IMR-90 (cell line): Measurements from ENCODE around the gene ZC3H8. TPM values are rescaled to one million over a fixed set of nuclear protein-coding genes. Genes with fewer than 3 reads are reported as not detected.

Experiments used
- ATAC-seq: fragments of 200-7000 bp; cut with Tn5 transposase; 2 replicates; pipeline ENCODE4 v1.9.1; 2020; ENCODE audit warnings: low read depth, mild to moderate bottlenecking, moderate library complexity
- BruUV-seq: library from RNA; stranded (reverse); fragments of 400-500 nt; replicated peaks from 2 replicates; lab custom pipeline; 2021; lab: Mats Ljungman, UMichigan
- CTCF ChIA-PET: fragments of 300-600 bp; formaldehyde crosslinking; extraction: SDS; loops from one replicate; lab custom pipeline; 2021; ENCODE audit warnings: antibody characterized with exemption; lab: Yijun Ruan, JAX
- POLR2A ChIA-PET: fragments of 300-600 bp; sonication (Branson Sonifier 250); formaldehyde crosslinking; loops from one replicate; lab custom pipeline; 2022; ENCODE audit warnings: antibody characterized with exemption; ENCODE audit not compliant: unreplicated experiment; lab: Charles Lee
- DNase-seq: peaks from one replicate; pipeline ENCODE4 v3.0.0; 2013
- H2AFZ ChIP-seq: replicated peaks from 2 replicates; pipeline ENCODE3; 2013; ENCODE audit warnings: low read length, mild to moderate bottlenecking; ENCODE audit not compliant: poor library complexity
- H2AK5ac ChIP-seq: 2 replicates; pipeline ENCODE4 v1.6.1; 2013; ENCODE audit warnings: low read depth, low read length, inconsistent platforms
- H2AK9ac ChIP-seq: replicated peaks from 2 replicates; pipeline ENCODE3; 2013; ENCODE audit warnings: mild to moderate bottlenecking, low read depth, low read length, moderate library complexity; ENCODE audit not compliant: poor library complexity
- H2BK120ac ChIP-seq: 2 replicates; pipeline ENCODE4 v1.6.1; 2013; ENCODE audit warnings: low read depth, low read length, inconsistent platforms
- H2BK15ac ChIP-seq: 3 replicates; pipeline ENCODE4 v1.6.1; 2013; ENCODE audit warnings: low read depth, low read length, inconsistent platforms
- H2BK20ac ChIP-seq: 2 replicates; pipeline ENCODE4 v1.6.1; 2013; ENCODE audit warnings: low read depth, mild to moderate bottlenecking, inconsistent platforms, low read length, moderate library complexity
- H2BK5ac ChIP-seq: 2 replicates; pipeline ENCODE4 v1.6.1; 2013; ENCODE audit warnings: mild to moderate bottlenecking, low read depth, low read length, inconsistent platforms; ENCODE audit not compliant: poor library complexity, severe bottlenecking
- H3K14ac ChIP-seq: replicated peaks from 2 replicates; pipeline ENCODE4 v1.6.1; 2013; ENCODE audit warnings: low read depth, low read length, inconsistent platforms
- H3K18ac ChIP-seq: 2 replicates; pipeline ENCODE4 v1.6.1; 2013; ENCODE audit warnings: low read depth, low read length, control low read depth
- H3K23ac ChIP-seq: 2 replicates; pipeline ENCODE4 v1.6.1; 2013; ENCODE audit warnings: low read depth, low read length, inconsistent platforms
- H3K27ac ChIP-seq: 2 replicates; pipeline ENCODE4 v1.5.1; 2013; ENCODE audit warnings: mild to moderate bottlenecking, control low read depth, low read length; ENCODE audit not compliant: insufficient read depth
- H3K27me3 ChIP-seq: 2 replicates; pipeline ENCODE4 v1.6.1; 2013; ENCODE audit warnings: low read length; ENCODE audit not compliant: control insufficient read depth, insufficient read depth
- H3K36me3 ChIP-seq: 2 replicates; pipeline ENCODE4 v1.6.1; 2013; ENCODE audit warnings: low read length, mixed read lengths; ENCODE audit not compliant: control insufficient read depth, insufficient read depth
- H3K4ac ChIP-seq: 2 replicates; pipeline ENCODE4 v1.6.1; 2013; ENCODE audit warnings: low read depth, low read length, inconsistent platforms
- H3K4me1 ChIP-seq: 2 replicates; pipeline ENCODE4 v1.6.1; 2013; ENCODE audit warnings: low read length, mixed read lengths; ENCODE audit not compliant: control insufficient read depth, insufficient read depth
- H3K4me2 ChIP-seq: 2 replicates; pipeline ENCODE4 v1.6.1; 2013; ENCODE audit warnings: low read depth, mild to moderate bottlenecking, control low read depth, low read length, moderate library complexity
- H3K4me3 ChIP-seq: 2 replicates; pipeline ENCODE4 v1.5.1; 2013; ENCODE audit warnings: low read depth, mild to moderate bottlenecking, control low read depth, low read length, moderate library complexity; ENCODE audit not compliant: insufficient read depth
- H3K56ac ChIP-seq: 2 replicates; pipeline ENCODE4 v1.6.1; 2013; ENCODE audit warnings: low read length, inconsistent platforms; ENCODE audit not compliant: insufficient read depth; ENCODE audit errors: extremely low read depth
- H3K79me1 ChIP-seq, 2 experiments: 2 replicates each; pipeline ENCODE4 v1.6.1; 2013; ENCODE audit warnings: low read length in 2 of 2, inconsistent platforms in 1 of 2, low read depth in 1 of 2
- H3K9ac ChIP-seq: 2 replicates; pipeline ENCODE4 v1.6.1; 2013; ENCODE audit warnings: low read depth, low read length, control low read depth
- H3K9me1 ChIP-seq: 2 replicates; pipeline ENCODE4 v1.6.1; 2013; ENCODE audit warnings: low read length, inconsistent platforms; ENCODE audit not compliant: insufficient read depth
- H3K9me3 ChIP-seq: 2 replicates; pipeline ENCODE4 v1.6.1; 2013; ENCODE audit warnings: low read length; ENCODE audit not compliant: control insufficient read depth, insufficient read depth
- H4K20me1 ChIP-seq: 2 replicates; pipeline ENCODE4 v1.6.1; 2013; ENCODE audit warnings: low read length, inconsistent platforms; ENCODE audit not compliant: insufficient read depth
- H4K5ac ChIP-seq: 2 replicates; pipeline ENCODE4 v1.6.1; 2013; ENCODE audit warnings: mild to moderate bottlenecking, low read depth, low read length, control low read depth
- H4K8ac ChIP-seq, 2 experiments: 2 replicates each; pipeline ENCODE4 v1.6.1; 2013; ENCODE audit warnings: low read depth in 2 of 2, low read length in 2 of 2, control low read depth in 1 of 2, inconsistent platforms in 1 of 2
- H4K91ac ChIP-seq: 2 replicates; pipeline ENCODE4 v1.6.1; 2013; ENCODE audit warnings: low read depth, low read length, inconsistent platforms; ENCODE audit not compliant: insufficient read depth
- ELK1 ChIP-seq: fragments of 150-350 bp; IDR thresholded peaks from 2 replicates; pipeline ENCODE4 v1.6.1; 2016; ENCODE audit warnings: low read depth, mild to moderate bottlenecking, low read length, moderate library complexity, borderline replicate concordance
- RCOR1 ChIP-seq: IDR thresholded peaks from 2 replicates; pipeline ENCODE4 v1.6.1; 2012; ENCODE audit warnings: mild to moderate bottlenecking, low read length, improper control_type of control experiment; ENCODE audit not compliant: insufficient replicate concordance
- WGBS, 2 experiments: methylation state at CpG; one replicate each; pipeline versions ENCODE4 v1.1.5 to v1.1.7; 2013; ENCODE audit warnings: missing lambda C conversion rate in 2 of 2; ENCODE audit not compliant: insufficient read length in 1 of 2; ENCODE audit errors: extremely low coverage in 2 of 2; 5-methylcytosine and 5-hydroxymethylcytosine counted together
- dilution Hi-C: fragments of 300-500 bp; cut with HindIII; formaldehyde crosslinking; loops from one replicate; pipeline ENCODE4 v1.14.3; 2018; ENCODE audit warnings: low sequenced_read_pairs; ENCODE audit not compliant: unreplicated experiment
- in situ Hi-C: fragments of 300-500 bp; cut with MboI; formaldehyde crosslinking; loops from 3 replicates; pipeline ENCODE4 v1.14.3; 2019; ENCODE audit warnings: low sequenced_read_pairs, inconsistent platforms, mixed read lengths
- intact Hi-C: fragments of 100-400 bp; cut with micrococcal nuclease; formaldehyde crosslinking; loops from 2 replicates; pipeline ENCODE4 v1.10.0; 2022
- polyA plus RNA-seq, 3 experiments: library from polyadenylated mRNA; depleted of rRNA; stranded (reverse); fragments of >200 nt; gene quantifications; 2 replicates each; pipeline ENCODE4 v1.2.3, GENCODE V29; 2012; ENCODE audit warnings: low replicate concordance in 1 of 3
- total RNA-seq: library from RNA; depleted of rRNA; stranded (reverse); fragments of >200 nt; gene quantifications from 2 replicates; pipeline ENCODE4 v1.2.3, GENCODE V29; 2012

Gene ZC3H8
- total and polyA plus RNA-seq, 2 of the 4 experiments (the other 2 are of a cell fraction), result 0.18 to 1.6 TPM

GRCh38 chr2:112197868-112198267, 57.0 kb downstream of the ZC3H8 start:
- Histone ChIP-seq H2BK15ac (no peak overlapping the region), H4K91ac (no peak overlapping the region), H3K79me1 (no peaks in the 10 kb centered on the region), H3K4me2 (no peak overlapping the region), H2BK120ac (no peak overlapping the region), H3K4me3 (no peak overlapping the region), H2BK5ac (no peak overlapping the region), H3K9me1 (no peaks in the 10 kb centered on the region), H3K27ac (no peak overlapping the region), H2AK5ac (no peak overlapping the region), H3K18ac (no peak overlapping the region), H3K56ac (no peak overlapping the region), H3K27me3 (peaks cover 30% of the 10 kb centered on the region), H4K8ac (no peak overlapping the region), H3K36me3 (no peaks in the 10 kb centered on the region), H3K14ac (no peak overlapping the region), H3K4me1 (no peaks in the 10 kb centered on the region), H2AK9ac (no peak overlapping the region), H2AFZ (no peak overlapping the region), H3K23ac (no peak overlapping the region), H3K4ac (no peak overlapping the region), H2BK20ac (no peak overlapping the region), H3K9me3 (peaks cover 2% of the 10 kb centered on the region; the same call in 1 of the 2 replicates), H3K9ac (no peak overlapping the region), H4K20me1 (no peaks in the 10 kb centered on the region), H4K5ac (no peak overlapping the region)
- ChIA-PET POLR2A (no interaction called here), CTCF (no interaction called here)
- DNase-seq, result no peak
- in situ Hi-C loops, result no loop called here
- dilution Hi-C loops, result no loop called here
- TF ChIP-seq RCOR1, result no peak
- no peak for TF ChIP-seq ELK1
- no CpG with 5 or more reads among the region's 1 CpG for WGBS, 2 experiments
- intact Hi-C loops, result no loop called here
- BruUV-seq, result no TSS peak
- no peak for ATAC-seq
